Middle frontal gyrus (tissue), 1 donor: Measurements from ENCODE around the gene ST6GAL1.
"Not testable (repeated sequence)": the region's sequence is repeated elsewhere in the genome, so short reads cannot be mapped to it uniquely, and the experiment has no call there.

Experiments used
- DNase-seq: peaks from one replicate; pipeline ENCODE4 v3.0.0-alpha.2; 2015; ENCODE audit warnings: low spot score; ENCODE audit errors: extremely low spot score

The ST6GAL1 gene, protein sequence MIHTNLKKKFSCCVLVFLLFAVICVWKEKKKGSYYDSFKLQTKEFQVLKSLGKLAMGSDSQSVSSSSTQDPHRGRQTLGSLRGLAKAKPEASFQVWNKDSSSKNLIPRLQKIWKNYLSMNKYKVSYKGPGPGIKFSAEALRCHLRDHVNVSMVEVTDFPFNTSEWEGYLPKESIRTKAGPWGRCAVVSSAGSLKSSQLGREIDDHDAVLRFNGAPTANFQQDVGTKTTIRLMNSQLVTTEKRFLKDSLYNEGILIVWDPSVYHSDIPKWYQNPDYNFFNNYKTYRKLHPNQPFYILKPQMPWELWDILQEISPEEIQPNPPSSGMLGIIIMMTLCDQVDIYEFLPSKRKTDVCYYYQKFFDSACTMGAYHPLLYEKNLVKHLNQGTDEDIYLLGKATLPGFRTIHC

DNA sequence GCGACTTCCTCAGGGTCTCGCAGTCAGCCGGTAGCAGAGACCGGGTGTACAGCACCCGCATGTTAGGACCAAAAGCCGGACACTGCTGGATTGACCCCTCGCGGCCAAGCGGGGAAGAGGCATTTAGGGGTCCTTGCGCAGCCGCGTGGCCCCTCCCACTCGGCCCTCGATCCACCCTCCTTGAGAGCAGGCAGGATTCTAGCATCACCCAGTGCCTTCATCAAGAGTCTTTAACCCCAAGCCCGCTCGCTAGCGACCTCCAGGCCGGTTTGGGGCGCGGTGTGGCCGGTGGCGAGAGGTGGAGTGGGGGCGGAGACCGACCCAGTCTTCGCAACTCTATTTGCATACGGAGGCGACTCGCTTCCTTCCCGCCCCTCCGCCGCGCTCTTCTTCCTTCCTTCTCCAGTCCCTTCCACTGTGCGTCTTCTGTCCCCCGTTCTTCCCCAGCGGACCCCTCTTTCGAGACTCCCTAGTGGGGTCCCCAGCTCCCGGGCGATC lies at the start of gene ST6GAL1:
TSS of gene ST6GAL1 (plus strand) at position 384 of the 498 bp plus-strand sequence. CDS start 112,178 bp downstream, outside the sequence.
- no peak for DNase-seq

DNA sequence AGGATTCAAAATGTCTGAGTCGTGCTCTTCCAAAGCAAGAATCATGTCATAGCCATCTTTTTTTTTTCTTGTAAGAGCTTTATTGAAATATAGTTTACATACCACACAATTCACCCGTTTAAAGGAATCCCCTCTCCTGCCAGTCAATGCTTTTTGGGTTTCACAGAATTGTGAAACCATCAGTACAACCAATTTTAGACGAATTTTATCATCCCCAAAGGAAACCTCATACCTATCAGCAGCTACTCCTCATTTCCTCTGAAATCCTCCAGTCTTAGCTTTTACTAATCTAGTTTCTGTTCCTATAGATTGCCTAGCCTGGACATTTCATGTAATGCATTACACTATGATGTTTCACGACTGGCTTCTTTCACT lies 48.2 kb upstream of the ST6GAL1 start:
- no peak for DNase-seq

DNA sequence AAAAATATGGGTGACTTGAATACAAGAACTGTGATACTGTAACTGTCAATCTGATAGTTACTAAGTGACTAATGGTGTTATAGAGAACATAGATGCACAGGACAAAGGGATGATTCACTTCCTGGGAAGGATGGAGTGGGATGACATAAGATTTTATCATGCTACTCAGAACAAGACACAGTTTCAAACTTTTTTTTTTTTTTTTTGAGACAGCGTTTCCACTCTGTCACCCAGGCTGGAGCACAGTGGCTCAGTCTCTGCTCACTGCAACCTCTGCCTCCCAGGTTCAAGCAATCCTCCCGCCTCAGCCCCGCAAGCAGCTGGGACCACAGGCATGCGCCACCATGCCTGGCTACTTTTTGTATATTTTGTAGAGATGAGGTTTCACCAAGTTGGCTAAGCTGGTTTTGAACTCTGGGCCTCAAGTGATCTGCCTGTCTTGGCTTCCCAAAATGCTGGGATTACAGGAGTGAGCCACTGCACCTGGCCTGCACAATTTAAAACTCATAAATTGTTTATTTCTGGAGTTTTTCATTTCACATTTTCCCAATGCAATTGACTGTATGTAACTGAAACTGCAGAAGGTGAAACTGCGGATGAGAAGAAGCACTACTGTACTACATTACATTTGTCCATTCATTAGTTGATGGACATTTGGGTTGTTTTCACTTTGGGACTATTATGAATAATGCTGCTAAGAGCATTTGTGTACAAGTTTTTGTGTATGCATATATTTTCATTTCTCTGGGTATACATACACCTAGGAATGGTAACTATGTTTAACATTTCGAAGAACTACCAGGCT lies 47.2 kb upstream of the ST6GAL1 start:
- DNase-seq = no peak

DNA sequence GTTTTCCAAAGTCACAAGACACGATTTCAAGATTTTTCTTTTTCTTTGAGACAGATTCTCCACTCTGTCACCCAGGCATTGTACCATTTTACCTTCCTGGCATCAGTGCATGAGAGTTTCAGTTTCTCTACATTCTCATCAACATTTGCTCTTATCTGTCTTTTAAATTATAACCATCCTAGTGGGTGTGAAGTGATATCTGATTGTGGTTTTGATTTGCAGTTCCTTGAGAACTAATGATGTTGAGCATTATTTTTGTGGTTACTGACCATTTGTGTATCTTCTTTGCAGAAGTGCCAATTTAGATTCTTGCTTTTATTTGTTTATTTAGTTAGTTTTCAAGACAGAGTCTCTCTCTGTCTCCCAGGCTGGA lies 46.7 kb upstream of the ST6GAL1 start:
- no peak for DNase-seq

DNA sequence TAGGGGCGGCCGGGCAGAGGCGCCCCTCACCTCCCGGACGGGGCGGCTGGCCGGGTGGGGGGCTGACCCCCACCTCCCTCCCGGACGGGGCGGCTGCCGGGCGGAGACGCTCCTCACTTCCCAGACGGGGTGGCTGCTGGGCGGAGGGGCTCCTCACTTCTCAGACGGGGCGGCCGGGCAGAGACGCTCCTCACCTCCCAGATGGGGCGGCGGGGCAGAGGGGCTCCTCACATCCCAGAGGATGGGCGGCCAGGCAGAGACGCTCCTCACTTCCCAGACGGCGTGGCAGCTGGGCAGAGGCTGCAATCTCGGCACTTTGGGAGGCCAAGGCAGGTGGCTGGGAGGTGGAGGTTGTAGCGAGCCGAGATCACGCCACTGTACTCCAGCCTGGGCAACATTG lies 45.5 kb upstream of the ST6GAL1 start:
- not testable (repeated sequence) for DNase-seq

DNA sequence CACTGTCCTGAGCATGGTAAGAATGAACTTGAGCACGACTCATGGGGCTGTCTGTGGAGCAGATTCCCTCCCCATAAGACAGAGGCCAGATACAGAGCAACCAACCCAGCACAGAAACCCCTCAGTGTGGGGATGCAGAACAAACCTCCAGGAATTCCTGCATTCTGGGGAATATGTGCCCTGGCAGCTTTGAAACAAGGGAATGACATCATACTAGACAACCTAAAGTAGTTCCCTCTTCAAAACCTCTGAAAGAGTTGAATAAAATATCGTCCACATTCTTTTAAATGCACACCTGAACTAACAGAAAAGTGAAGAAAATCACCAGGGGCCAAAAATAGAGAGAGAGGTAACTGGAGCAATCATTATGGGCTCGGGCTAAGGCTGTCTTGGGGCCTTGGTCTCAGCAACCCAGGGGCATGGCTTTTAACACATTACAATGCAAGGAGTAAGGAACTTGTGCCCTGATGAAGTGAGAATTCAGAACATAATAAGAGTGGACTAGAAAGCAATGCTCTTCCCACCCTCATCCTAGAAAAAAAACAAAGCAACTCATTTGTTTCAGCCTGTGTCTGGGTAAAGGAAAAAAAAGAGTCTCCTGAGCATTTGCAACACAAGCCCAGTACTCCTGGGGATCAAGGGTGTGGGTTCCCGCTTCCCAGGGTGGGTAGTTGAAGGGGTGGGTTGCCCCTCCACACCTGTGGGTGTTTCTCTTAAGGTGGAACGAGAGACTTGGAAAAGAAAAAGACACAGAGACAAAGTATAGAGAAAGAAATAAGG lies 43.9 kb upstream of the ST6GAL1 start:
- DNase-seq = no peak

DNA sequence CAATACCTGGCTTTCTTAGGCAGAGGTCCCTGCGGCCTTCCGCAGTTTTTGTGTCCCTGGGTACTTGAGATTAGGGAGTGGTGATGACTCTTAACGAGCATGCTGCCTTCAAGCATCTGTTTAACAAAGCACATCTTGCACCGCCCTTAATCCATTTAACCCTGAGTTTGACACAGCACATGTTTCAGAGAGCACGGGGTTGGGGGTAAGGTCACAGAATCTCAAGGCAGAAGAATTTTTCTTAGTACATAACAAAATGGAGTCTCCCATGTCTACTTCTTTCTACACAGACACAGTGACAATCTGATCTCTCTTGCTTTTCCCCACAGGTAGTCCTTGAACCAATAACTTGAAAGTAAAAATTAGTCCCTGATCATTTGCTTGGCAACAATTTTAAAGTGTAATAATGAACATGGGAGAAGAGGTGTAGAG lies 42.8 kb upstream of the ST6GAL1 start:
- not testable (repeated sequence) for DNase-seq

DNA sequence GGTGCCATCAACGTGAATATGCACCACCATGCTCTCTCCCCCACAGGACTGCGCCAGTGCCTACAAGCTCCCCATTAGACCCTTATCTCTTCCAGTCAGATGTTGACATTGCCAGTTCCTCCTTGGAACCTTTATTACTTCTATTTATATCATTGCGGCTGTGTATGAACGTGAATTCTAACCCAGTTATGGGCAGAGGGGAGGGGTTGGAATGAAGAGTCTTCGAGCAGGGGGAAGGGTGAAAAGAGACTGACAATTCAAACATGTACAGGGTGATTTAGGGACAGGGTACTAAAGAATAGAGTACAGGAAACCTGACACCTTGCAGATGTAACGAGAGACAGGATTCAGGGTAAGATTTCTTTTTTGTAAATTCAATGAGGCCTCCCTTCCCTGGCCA lies 41.8 kb upstream of the ST6GAL1 start:
- no peak for DNase-seq

DNA sequence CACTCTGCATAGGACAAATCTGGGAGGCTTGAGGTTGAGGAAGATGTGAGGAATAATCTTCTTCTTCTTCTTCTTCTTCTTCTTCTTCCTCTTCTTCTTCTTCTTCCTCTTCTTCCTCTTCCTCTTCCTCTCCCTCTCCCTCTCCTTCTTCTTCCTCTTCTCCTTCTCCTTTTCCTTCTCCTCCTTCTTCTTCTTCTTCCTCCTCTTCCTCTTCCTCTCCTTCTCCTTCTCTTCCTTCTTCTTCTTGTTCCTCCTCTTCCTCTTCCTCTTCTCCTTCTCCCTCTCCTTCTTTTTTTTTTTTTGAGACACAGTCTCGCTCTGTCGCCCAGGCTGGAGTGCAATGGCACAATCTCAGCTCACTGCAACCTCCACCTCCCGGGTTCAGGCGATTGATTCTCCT lies 40.6 kb upstream of the ST6GAL1 start:
- not testable (repeated sequence) for DNase-seq

DNA sequence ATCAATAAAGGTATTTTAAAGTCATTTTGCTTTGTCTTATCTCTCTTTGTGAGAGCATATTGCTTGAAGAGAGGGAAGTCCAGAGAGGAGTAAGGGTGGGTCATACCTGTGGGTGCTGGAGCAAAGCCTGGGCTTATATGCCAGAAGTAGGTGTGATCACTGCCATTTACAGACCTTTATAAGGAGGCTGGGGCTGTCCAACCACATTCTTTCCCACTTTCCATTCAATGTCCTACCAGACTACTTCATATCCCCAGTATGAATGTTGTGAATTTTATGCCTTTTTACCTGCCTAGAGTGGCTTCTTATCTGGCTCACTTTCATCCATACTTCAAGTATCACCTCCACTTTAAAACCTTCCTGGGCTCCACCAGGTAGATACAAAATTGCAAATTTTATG lies 39.4 kb upstream of the ST6GAL1 start:
- DNase-seq = no peak

DNA sequence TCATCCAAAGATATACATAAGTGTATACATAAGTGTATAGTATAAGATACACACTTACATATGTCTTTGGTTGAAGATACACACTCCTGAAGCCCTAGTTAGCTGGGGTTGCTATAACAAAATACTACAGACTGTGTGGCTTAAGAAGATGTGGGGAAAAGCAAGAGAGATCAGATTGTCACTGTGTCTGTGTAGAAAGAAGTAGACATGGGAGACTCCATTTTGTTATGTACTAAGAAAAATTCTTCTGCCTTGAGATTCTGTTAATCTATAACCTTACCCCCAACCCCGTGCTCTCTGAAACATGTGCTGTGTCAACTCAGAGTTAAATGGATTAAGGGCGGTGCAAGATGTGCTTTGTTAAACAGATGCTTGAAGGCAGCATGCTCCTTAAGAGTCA lies 37.3 kb upstream of the ST6GAL1 start:
- DNase-seq = not testable (repeated sequence)

DNA sequence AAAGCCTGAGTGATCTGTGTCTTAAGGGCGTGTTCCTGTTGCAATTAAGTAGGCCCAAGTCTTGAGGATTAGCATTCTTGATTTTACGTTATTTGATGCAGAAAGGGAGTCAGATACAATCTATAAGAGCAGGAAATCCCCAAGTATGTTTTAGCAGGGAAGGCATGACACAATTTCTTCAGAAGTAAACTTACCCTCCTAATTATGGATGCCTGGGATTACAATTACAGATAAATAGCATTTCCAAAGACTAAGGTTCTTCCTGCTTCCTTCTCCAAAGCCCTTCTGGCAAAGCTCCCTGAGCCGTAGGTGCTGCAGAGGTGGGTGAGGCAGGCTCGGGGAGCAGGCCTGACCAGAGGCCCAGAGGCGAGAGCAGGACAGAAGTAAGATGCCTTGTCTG lies 34.9 kb upstream of the ST6GAL1 start:
- DNase-seq = no peak

DNA sequence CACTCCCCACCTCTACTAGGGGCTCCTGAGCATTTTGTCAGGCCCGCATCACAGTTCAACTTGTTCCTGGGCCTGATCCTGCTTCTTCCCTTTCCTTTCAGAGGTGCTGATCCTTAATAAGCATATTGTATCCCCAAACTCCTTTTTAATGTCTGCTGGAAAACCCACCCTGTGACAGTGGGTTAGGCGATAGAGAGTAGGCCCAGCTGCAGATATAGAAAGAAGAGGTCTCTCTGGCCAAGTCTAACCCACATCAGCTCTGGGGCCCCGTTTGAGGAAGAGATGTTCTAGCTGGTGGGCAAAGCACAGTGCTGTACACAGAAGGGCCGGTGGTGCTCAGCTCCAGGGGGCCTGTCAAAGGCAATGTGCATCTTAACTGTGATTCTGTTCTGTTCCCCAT lies 34.3 kb upstream of the ST6GAL1 start:
- no peak for DNase-seq

DNA sequence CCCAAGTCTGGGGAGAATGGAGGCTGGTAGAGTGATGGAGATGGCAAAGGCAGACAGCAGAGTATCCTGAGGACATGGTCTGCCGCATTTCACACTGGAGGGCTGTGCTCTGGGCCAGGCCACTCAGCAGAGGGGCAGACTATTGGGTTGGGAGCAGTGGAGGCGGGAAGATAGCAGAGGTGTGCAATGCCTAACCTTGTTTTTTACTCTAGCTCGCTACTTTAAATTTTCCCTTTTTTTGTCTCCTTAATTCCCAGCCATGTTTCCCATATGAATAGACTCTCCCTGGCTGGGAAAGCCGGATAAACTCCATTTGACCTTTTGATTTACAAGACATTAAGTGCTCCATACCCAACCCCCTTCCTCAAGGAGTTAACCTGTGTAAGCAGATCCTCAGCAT lies 33.5 kb upstream of the ST6GAL1 start:
- DNase-seq = no peak

DNA sequence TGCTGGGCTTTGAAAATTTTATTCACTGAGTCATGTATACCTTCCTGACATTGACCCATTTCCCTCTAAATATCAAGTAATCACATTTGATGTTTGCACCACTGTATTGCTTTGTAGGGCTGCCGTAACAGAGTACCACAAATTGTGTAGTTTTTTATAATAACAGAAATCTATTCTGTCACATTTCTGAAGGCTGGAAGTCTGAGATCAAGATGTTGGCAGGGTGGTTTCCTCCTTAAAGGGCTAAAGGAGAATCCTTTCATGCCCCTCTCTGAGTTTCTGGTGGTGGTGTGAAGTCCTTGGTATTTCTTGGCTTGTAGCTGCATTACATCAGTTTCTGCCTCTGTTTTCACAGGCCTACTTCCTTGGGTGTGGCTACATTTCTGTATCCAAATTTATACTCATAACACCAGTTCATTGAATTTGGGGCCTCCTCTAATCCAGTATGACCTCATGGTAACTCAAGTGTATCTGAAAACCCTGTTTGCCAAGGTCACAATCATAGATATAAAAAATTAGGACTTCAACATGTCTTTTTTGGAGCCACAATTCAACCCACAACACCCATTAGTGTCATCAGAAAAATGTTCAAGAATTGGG lies 29.1 kb upstream of the ST6GAL1 start:
- no peak for DNase-seq

DNA sequence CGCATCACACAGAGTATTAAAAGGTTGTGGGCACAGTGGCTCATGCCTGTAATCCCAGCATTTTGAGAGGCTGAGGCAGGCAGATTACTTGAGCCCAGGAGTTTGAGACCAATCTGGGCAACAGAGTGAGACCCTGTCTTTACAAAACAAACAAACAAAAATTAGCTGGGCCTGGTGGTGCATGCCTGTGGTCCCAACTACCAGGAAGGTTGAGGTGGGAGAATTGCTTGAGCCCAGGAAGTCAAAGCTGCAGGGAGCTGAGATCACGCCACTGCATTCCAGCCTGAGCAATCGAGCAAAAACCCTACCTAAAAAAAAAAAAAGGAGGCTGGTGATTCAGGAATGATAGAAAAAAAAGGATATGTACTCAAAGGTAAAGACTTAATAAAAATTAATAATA lies 28.2 kb upstream of the ST6GAL1 start:
- no peak for DNase-seq

DNA sequence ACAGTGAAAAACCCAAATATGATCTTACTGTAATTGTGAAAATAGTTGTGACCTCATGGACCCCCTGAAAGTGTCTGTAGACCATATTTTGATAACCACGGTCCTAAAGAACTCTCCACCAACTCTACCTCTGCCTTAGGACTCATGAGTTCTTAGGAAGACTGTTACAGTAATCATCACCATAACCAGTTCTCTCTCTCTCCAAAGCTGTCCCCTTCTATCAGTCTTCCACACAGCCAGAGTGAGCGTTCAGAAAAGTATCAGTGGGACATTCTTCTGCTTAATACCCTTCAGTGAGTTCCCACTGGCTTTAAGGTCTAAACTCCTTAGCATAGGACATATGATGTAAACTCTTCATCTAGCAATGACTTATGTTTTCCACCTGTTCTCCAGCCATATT lies 27.6 kb upstream of the ST6GAL1 start:
- DNase-seq = no peak

DNA sequence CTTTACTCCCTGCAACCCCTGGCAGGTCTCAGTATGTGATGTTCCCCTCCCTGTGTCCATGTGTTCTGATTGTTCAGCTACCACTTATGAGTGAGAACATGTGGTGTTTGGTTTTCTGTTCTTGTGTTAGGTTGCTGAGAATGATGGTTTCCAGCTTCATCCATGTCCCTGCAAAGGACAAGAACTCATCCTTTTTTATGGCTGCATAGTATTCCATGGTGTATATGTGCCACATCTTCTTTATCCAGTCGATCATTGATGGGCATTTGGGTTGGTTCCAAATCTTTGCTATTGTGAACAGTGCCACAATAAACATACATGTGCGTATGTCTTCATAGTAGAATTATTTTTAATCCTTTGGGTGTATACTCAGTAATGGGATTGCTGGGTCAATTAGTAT lies 26.6 kb upstream of the ST6GAL1 start:
- DNase-seq = not testable (repeated sequence)

DNA sequence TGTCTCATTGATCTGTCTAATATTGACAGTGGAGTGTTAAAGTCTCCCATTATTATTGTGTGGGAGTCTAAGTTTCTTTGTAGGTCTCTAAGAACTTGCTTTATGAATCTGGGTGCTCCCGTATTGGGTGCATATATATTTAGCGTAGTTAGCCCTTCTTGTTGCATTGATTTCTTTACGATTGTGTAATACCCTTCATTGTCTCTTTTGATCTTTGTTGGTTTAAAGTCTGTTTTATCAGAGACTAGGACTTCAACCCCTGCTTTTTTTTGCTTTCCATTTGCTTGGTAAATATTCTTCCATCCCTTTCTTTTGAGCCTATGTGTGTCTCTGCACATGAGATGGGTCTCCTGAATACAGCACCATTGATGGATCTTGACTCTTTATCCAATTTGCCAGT lies 23.3 kb upstream of the ST6GAL1 start:
- DNase-seq = not testable (repeated sequence)

DNA sequence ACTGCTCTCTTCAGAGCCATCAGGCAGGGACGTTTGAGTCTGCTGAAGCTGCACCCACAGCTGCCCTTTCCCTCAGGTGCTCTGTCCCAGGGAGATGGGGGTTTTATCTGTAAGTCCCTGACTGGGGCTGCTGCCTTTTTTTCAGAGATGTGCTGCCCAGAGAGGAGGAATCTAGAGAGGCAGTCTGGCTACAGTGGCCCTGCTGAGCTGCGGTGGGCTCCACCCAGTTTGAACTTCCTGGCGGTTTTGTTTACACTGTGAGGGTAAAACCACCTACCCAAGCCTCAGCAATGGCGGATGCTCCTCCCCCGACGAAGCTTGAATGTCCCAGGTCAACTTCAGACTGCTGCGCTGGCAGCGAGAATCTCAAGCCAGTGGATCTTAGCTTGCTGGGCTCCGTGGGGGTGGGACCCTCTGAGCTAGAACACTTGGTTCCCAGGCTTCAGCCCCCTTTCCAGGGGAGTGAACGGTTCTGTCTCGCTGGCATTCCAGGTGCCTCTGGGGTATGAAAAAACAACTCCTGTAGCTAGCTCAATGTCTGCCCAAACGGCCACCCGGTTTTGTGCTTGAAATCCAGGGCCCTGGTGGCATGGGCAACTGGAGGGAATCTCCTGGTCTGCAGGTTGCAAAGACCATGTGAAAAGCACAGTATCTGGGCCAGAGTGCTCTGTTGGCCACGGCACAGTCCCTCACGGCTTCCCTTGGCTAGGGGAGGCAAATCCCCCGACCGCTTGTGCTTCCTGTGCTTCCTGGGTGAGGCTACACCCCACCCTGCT lies 21.1 kb upstream of the ST6GAL1 start:
- DNase-seq = no peak
